ENCODE results near the gene SYNPO2. TPM values are rescaled to one million over a fixed set of nuclear protein-coding genes. Genes with fewer than 3 reads are reported as not detected.

The SYNPO2 gene
- total and polyA plus RNA-seq, 2 of the 13 experiments (the other 11 are each of a cell fraction or from before 2014, with no cell fraction given): not detected

DNA sequence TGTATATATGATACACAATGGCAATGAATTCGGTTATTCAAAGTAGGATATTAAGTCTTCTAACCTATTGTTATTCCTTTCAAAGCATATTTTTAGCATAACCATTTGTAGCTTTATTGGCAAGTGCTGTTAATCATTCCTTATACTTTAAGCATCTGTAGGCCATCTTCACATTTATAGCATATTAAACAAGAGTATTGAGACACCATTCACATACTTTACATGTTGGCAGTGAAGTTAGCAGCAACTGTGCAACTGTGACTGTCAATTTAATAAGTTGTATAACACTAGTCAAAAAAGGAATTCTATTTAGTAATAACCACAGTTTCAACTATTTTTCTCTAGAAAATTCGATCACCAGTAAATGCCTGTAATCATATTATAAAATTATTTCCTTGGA is 139.6 kb downstream of the SYNPO2 start:
- Histone ChIP-seq H4K20me1 (ENCODE audit: insufficient read depth, low read length) (no peaks in the 10 kb centered on the region), H3K9me3 (ENCODE audit: low read length) (no peaks in the 10 kb centered on the region), H3K9ac (ENCODE audit: insufficient read depth, low read depth, low read length) (no peak overlapping the region), H3K4me1 (ENCODE audit: insufficient read depth, low read length) (no peaks in the 10 kb centered on the region), H3K27me3 (ENCODE audit: control insufficient read depth in 1 of 2, insufficient read depth in 2 of 2, low read length in 2 of 2) (peaks cover 0 to 18% of the 10 kb centered on the region in 2 experiments; a peak in 2 of 5 replicates), H3K27ac (ENCODE audit: extremely low read length, insufficient read depth, low read length) (no peak overlapping the region), H3K36me3 (replicated peaks in 1 of 2; ENCODE audit: control insufficient read depth in 1 of 2, insufficient read depth in 2 of 2, low read length in 2 of 2) (no peaks in the 10 kb centered on the region), H2AFZ (ENCODE audit: low read length) (no peak overlapping the region), H3K79me2 (ENCODE audit: insufficient read depth, low read length) (no peaks in the 10 kb centered on the region), H3K4me3 (replicated peaks in 1 of 3; ENCODE audit: insufficient read depth in 1 of 3, low read depth in 2 of 3, low read length in 3 of 3) (no peak overlapping the region), H3K4me2 (ENCODE audit: low read depth, low read length) (no peak overlapping the region)
- FAIRE-seq (no peak), DNase-seq (ENCODE audit: low spot score) (no peak), ATAC-seq (no peak)
- ChIA-PET POLR2A (no interaction called here), CTCF (ENCODE audit: low intra/inter-chr PET ratio, low total read pairs) (no interaction called here)
- in situ Hi-C loops (cut with HindIII; ENCODE audit: extremely low pct_ligation_motif_present, low pct_unique_long_range_greater_than_20kb) (no loop called here), intact Hi-C loops (cut with micrococcal nuclease; ENCODE audit: unreplicated experiment) (no loop called here)
- WGBS (ENCODE audit: low lambda C conversion rate): 12% methylated on average over 2 of the region's 2 CpGs
- no TSS peak for BruUV-seq (replicated peaks)
- TF ChIP-seq KDM2A (CRISPR knock-in tag; IDR thresholded peaks at IDR 0.05; ENCODE audit: borderline replicate concordance, low read depth): no peak
- TF ChIP-seq STAT5B (CRISPR knock-in tag; IDR thresholded peaks at IDR 0.05): no peak
- no peak for TF ChIP-seq NR3C1 (CRISPR knock-in tag; IDR thresholded peaks at IDR 0.05)
- TF ChIP-seq TCF7 (IDR thresholded peaks at IDR 0.05; ENCODE audit: low read depth): no peak
- no peak for TF ChIP-seq FOXO4 (CRISPR knock-in tag; conservative IDR thresholded peaks at IDR 0.05)
- TF ChIP-seq, protein P1, sequence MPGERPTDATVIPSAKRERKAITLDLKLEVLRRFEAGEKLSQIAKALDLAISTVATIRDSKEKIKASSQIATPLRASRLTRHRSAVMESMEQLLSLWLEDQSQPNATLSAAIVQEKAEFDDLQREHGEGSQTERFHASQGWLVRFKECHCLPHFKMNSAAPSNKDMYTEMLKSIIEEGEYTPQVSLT (CRISPR knock-in tag; IDR thresholded peaks at IDR 0.05; ENCODE audit: borderline replicate concordance, low read depth): no peak
- no peak for TF ChIP-seq ZNF468 (CRISPR knock-in tag; IDR thresholded peaks at IDR 0.05)
- TF ChIP-seq, protein P2, sequence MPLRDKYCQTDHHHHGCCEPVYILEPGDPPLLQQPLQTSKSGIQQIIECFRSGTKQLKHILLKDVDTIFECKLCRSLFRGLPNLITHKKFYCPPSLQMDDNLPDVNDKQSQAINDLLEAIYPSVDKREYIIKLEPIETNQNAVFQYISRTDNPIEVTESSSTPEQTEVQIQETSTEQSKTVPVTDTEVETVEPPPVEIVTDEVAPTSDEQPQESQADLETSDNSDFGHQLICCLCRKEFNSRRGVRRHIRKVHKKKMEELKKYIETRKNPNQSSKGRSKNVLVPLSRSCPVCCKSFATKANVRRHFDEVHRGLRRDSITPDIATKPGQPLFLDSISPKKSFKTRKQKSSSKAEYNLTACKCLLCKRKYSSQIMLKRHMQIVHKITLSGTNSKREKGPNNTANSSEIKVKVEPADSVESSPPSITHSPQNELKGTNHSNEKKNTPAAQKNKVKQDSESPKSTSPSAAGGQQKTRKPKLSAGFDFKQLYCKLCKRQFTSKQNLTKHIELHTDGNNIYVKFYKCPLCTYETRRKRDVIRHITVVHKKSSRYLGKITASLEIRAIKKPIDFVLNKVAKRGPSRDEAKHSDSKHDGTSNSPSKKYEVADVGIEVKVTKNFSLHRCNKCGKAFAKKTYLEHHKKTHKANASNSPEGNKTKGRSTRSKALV (CRISPR knock-in tag; IDR thresholded peaks at IDR 0.05): no peak

All from HepG2 (cell line).